Eye (tissue), 1 donor: ENCODE results near the gene SLC5A5.
A peak's percentile ranks its signal among the peaks of the same experiment; 100 is the strongest.

Source experiments
- DNase-seq: peaks from one replicate; pipeline ENCODE4 v3.0.0-alpha.2; 2015

The SLC5A5 gene

DNA sequence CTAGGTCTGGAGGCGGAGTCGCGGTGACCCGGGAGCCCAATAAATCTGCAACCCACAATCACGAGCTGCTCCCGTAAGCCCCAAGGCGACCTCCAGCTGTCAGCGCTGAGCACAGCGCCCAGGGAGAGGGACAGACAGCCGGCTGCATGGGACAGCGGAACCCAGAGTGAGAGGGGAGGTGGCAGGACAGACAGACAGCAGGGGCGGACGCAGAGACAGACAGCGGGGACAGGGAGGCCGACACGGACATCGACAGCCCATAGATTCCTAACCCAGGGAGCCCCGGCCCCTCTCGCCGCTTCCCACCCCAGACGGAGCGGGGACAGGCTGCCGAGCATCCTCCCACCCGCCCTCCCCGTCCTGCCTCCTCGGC is at the start of gene SLC5A5:
Gene SLC5A5, plus strand, starts transcription at position 68 of the 373 bp plus-strand sequence. CDS start 375 bp downstream, outside the sequence.
- no peak for DNase-seq

- no peak for DNase-seq
These were observed 47.4 kb upstream of the SLC5A5 start for GRCh38 chr19:17824339-17824738.

DNA sequence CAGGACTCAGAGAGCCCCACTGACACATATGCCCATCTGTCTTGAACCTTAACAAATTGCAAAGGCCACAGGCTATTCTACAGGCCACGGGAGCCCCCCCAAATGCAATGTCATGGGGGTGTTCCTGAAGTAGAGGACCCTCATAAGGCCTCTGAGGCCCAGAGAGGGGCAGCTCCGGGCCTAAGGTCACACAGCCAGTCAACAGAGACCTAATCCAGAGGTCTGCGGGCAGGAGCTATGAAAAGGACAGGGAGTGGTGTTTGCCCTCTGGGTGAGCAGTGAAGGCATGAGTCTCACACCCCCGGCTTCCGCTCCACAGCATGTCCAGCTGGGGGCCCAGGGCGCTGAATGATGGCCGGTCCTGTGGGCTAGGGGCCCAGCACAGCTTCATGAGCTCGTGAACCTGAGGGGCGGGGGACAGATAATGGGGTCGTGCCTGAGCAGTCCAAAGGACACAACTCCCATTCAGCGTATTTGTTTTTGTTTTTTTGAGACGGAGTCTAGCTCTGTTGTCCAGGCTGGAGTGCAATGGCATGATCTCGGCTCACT is 45.2 kb upstream of the SLC5A5 start:
- no peak for DNase-seq

DNA sequence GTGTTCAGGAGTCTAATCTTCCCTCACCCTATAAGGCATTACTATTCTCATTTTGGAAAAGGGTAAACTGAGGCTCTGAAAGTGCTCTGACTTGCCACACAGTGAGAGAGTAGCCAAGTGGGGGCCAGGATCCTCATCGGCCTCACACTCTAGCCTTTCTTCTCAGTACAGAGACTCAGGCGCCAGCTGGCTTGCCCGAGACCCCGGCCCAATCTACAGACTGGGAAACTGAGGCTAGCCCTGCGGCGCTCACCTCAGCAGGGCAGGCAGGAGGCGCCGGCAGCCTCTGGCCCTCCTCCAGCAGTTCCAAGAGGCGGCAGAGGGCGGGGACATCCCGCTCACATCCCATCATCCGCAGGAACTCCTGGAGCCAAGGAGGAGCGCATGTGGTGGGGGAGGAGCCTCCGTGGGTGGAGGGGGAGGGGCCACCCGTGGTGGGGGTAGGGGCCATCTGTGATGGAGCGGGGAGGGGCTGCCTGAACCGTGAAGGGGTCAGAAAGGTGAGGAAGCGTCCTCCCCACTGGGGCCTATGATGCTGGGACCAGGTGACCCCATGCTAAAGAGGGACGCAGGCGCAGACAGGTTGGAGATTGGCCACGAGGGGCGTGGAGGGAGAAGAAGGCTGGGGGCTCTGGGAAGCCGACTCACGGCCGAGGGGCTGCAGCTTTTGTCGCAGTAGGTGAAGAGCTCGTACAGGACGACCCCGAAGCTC is 41.7 kb upstream of the SLC5A5 start:
- no peak for DNase-seq

DNA sequence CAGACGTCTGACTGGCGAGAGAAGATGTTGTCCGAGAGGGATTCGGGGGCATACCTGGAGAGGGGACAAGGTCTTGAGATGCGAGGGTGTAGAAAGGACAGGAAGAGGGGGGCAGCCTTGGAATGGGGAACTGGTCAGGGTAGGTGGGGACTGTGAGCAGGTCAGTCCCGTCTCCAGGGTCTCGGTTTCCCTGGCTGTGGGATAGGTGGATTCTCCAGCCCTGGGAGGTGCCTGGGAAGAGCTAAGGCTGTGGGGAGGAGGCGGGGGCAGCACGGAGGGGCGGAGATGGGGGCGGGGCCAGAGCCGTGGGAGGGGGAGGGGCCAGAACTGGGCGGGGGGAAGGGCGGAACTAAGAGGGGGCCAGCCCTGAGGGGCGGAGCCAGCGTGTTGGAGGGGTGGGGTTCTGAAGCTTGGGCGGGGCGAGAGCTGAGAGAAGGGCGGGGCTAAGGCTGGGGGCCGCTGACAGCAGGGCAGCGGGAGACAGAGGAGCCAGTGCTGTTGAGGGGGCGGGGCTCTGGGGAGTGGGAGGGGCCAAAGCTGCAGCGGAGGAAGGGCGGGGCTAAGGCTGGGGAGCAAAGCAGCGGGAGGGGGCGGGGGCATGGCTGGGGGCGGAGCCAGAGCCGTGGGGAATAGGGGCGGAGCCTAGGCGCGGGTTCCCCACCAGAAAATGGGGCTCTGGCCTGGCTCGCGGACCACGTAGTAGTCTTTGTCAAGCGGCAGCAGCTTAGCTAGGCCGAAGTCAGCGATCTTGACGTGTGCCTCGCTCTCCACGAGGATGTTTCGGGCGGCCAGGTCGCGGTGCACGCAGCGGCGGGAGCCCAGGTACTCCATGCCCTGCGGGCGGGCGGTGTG is 41.0 kb upstream of the SLC5A5 start:
- DNase-seq: peak; percentile 89

DNA sequence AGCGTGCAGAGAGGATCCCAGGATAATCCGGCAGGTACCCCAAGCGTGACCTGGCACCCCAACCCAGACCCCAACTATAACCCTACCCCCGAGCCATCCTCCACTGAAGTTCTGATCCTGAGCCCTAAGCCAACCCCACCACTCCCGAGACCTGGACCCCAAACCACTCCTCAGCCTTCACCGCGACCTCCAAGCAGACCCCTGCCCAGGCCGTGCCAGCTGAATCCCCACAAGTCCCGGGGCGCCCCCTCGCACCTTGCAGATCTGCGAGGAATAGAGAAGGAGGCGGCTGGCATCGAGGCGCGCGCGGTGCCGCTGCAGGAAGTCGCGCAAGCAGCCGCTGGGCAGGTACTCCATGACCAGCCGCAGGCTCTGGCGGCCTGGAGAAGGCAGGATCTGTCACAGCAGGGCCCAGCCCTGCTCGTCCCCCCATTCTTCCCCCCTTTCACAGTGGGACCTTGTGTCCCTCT is 40.3 kb upstream of the SLC5A5 start:
- DNase-seq: no peak

DNA sequence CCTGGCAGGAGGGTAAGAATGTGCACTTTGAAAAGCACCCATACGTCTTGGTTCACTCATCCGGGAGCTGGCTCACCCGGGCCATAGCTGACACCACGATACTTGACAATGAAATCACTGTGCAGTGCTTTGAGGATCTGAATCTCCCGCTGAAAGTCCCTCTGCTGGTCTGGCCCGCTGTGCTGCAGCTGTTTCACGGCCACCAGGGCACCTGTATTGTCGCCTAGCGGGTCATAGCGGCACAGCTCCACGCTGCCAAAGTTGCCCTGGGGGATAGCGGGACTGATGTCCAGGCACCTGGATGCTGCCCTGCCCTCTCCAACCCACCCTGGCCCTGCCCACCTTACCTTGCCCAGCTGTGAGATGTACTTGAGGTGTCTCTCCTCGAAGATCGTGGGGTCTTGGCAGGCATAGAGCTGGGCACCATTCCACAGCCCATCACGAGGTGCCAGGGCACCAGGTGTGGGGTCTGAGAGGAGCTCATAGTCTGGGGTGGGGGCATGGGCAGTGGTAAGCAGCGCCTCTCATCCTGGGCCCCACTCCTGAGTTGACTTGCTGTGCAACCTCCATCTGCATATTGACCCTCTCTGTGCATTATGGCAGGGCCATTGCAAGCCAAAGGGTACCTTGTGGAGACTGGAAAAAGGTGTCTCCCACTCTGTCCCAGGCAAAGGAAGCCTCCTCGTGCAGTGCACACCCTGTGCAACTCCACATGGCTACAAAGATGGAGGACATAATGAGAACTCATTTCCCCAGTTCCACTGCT is 39.1 kb upstream of the SLC5A5 start:
- DNase-seq: no peak

GRCh38 chr19:17834350-17835181 is 37.2 kb upstream of the SLC5A5 start:
- no peak for DNase-seq

GRCh38 chr19:17835182-17836006 is 36.4 kb upstream of the SLC5A5 start:
- no peak for DNase-seq

DNA sequence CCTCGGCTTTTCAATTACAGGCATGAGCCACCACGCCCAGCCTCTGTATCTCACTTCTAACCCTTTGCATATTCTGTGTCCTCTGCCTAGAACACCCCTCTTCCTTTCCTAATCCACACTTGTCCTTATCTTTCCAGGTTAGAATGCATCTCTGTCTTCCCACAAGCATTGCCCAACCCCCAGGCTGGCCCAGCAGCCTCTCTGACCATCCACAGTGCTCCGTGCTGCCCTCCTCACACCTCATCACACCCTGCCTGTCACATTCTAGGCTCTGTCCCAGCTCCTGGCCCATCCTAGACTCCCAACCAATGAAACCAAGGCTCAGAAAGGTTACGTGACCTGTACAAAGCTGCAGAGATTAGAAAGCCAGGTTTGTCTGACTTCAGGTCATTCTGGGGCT is 35.2 kb upstream of the SLC5A5 start:
- DNase-seq: no peak

DNA sequence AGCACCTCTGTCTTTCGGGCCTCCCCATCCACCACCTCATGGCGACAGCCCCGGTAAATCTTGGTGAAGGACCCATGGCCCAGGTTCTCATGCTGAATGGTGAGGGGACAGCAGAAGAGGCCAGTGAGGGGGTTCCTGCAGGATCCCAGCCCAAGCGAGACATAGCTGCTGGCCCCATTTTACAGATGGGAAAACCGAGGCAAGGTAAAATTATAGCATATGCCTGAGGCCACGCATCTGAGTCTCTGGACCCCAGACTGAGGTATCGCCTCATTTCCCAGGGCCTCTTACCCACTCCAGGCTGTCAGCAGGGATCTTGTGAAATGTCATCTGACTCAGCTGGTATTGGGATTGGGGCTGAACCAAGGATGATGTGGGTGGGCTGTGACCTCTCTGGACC is 33.8 kb upstream of the SLC5A5 start:
- no peak for DNase-seq

DNA sequence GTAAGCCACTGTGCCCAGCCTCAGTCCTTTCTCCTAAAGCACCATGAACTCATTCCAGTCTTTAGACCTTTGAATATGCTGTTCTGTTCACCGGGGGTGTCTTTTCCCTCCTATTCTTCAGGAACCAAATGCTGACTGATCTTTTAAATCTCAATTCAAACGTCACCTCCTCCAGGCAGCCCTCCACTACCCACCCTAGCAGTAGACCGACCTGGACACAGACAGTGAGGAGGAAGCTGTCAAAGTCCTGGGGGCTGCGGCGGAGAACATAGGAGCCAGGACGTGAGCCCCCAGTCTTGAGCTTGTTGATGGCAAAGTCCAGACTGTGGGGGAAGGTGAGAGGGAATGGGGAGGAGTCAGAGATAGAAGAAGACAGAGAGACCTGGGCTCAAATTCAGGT is 31.7 kb upstream of the SLC5A5 start:
- no peak for DNase-seq

- DNase-seq: no peak
These were observed 30.4 kb upstream of the SLC5A5 start for GRCh38 chr19:17841371-17841809.

GRCh38 chr19:17841810-17842662 is 29.7 kb upstream of the SLC5A5 start:
- peak; percentile 97 for DNase-seq

DNA sequence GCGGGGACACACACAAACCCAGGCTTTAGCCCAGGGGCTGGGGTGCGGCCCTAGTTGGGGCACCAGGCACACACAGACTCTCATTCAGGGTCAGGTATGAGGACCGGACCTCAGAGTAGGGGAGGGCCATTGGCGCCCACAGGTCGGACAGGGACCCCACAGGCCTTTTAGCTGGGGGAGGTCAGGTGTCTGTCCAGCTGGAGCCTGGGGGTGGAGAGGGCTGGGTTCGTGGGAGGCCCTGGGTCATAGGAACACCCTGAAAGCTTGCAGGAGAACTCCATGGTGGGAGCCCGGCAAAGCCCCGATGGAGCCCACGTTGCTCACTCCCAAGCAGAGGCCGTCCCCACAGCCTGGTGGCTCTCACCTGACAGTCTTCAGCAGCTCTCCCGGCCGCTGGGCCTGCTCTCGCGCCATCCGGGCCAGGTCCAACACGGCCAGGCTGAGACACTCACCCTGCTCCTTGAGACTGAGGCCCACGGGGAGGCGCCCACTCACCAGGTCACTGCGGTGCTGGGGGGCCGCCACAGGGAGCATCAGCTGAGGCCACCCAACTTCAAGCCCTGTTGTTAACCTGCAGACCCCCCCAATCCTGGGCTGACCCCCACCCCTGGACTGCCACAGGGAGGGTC is 29.0 kb upstream of the SLC5A5 start:
- DNase-seq: no peak

DNA sequence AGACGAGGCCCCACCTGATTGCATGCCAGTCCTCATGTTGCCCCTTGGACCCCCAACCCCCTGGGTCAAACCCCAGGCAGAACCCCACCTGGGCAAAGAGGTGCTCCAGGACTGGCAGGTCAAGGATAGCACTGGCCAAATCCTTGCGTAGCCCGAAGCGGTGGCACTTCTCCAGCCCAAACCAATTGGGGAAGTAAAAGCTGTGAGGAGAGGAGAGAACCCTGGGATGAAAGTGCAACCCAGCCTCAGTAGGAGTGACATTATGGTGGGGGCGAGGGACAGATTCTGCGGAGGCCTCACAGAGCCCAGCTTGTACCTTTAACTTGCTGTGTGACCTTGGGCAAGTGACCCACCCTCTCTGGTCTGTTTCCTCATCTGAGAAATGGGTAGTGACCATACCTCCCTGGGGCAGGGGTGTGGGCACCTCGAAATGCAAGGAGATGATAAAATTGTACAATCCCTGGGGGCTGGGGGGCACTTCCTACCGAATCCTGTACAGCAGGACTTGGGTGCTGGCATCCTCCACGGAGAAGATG is 28.4 kb upstream of the SLC5A5 start:
- DNase-seq: no peak

DNA sequence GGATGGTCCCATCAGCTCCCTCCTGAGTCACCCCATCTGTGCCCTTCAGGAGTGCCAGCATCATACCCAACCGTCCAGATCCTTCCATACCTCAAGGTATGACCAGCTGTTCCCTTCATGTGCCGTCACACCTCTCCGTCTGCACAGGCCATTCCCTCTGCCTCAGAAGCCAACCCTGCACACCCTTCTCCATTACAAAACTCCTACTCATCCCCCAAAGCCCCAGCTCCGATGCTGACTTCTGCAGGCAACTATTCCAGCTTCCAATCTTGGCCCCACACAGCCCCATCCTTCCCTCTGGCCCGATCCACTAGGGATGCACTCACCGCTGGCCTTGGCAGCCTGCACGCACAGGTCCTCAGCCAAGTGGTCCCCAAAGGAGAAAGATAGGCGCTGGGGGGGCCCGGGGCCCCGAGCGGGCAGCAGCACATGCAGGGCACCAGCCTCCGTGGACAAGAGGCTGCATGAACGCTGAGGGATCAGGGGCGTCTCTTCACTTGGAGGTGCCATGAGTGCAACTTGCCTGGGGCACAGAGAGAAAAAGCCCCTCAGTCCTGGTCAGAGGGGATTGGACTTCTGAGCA is 27.7 kb upstream of the SLC5A5 start:
- no peak for DNase-seq

GRCh38 chr19:17846146-17846545 is 25.6 kb upstream of the SLC5A5 start:
- no peak for DNase-seq
